ENCODE measurements around the gene S100A2.

Gene S100A2

GRCh38 chr1:153565529-153566374 is at the start of gene S100A2:
TSS of gene S100A2 (minus strand) at chr1:153565844. CDS start at chr1:153563877, 1,967 bp downstream.
- FAIRE-seq: no peak

GRCh38 chr1:153615406-153615805 is 49.8 kb upstream of the S100A2 start:
- FAIRE-seq: no peak

- no peak for FAIRE-seq
These were observed 49.3 kb upstream of the S100A2 start for GRCh38 chr1:153614906-153615305.

GRCh38 chr1:153614189-153614900 is 48.7 kb upstream of the S100A2 start:
- FAIRE-seq: no peak

DNA sequence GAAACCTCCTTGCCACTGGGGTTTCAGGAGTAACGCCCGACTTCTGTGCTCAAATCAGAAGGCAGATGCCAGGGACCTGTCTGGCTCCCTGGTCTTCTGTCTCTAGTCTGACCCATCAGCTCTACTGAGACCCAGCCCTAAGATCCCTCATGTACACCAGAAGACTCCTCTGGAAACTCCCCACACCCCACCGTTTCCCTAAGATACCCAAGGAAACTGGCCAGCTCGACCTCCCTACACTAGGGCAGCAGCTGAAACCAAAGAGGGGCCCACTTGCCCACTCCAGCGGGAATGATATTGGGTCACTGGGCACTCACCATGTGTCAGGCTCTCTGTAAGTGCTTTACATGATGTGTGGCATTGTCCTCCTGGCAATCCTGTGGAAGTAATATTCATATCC is 47.8 kb upstream of the S100A2 start:
- FAIRE-seq: no peak

GRCh38 chr1:153612755-153613331 is 47.2 kb upstream of the S100A2 start, which contains the start of gene S100A16:
TSS of gene S100A16 (minus strand) at chr1:153613137. CDS start at chr1:153608151, 4,986 bp downstream.
- FAIRE-seq: no peak

GRCh38 chr1:153612111-153612754 is 46.6 kb upstream of the S100A2 start:
- no peak for FAIRE-seq

- FAIRE-seq: no peak
These were observed 45.7 kb upstream of the S100A2 start for GRCh38 chr1:153611356-153611755.

DNA sequence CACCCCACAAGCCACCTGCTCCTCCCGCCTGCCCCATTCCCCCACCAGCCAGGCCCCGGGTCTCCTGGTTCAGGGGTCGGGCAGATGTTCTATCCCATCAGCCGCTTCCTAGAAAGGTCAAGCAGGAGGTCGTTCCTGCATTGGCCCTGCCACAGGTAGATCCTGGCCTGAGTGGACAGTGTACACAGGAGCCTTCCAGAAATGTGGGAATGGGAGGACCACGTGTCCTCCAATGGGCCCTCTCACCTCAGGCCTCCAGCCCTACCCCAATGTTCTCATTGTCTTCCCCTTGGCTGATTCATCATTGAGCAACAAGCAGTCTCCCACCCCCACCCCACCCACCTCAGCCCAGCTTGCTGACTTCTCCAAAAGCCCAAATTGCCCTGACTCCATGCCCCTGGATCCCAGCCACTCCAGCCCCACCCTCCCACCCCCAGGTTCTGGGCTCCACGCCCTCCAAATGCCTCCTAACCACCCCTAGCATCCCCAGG is 45.2 kb upstream of the S100A2 start:
- FAIRE-seq: no peak

DNA sequence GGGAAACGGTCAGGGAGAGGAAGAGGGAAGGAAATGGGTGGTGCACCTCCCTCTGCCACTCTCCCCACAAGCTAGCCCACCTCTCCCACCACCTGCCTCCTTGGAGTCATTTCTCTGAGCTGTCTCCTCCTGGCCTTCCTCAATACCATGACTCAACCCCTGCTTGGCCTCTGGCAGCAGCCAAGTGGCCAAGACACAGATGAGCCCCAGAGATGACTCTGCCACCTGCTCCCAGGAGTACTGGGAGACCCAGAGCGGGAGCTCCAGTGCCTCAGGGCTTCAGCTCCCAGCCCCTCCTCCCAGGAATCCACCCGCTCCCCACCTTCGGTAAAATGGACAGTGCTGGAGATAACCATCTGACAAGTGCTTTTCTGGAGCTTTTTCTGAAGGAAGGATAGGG is 44.7 kb upstream of the S100A2 start:
- no peak for FAIRE-seq

DNA sequence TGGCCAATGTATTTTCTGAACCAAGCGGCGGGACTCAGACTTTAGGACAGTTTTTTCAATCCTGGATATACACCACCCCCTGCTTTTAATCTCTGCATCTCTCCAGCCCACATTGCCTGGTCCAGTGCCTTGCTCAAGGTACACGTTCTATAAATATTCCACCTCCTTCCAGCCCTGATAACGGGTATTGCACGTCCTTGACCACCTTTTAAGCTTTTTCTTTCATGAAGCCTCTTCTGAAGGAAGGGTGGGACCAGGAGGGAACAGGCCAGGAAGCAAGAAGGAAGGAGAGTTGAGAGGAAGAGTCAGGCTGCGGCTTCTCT is 43.9 kb upstream of the S100A2 start:
- no peak for FAIRE-seq

DNA sequence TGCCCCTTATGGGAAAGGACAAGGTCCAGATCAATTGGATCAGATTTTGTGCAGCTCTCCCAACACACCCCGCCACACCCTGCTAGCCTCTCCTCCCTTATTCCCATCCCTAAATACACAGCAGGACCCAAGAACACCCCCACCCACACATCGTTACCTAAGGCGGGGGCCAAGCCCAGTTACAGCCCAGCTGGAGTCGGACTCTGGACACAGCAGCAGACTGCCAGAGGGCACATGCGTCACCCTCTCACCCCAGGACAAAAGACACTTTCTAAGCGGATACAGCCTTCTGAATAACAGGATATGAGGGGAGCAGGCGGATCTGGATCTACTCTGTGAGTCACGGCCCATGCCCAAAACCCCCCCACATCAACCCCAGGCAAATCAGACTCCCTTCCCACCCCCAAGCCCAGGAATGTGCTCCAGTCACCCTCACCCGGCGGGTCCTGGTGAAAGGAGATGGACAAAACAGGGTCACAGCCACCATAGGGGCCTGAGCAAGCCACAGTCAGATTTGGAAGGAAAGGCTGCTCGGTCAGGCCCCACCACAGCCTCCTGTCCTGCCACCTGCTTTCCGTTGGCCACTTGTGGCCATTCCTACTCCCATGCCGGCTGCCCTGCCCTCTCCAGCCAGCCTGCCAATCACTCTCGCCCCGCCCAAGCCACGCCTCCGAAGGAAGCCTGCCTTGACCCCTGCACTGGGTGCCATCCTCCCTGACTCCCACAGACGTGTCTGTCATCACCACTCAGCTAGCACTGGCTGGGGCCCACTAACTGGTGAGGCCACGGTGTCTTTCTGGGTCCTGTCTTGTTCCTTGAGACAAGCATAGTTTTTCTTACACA is 43.3 kb upstream of the S100A2 start:
- FAIRE-seq: no peak

GRCh38 chr1:153608089-153608682 is 42.5 kb upstream of the S100A2 start:
- FAIRE-seq: no peak

DNA sequence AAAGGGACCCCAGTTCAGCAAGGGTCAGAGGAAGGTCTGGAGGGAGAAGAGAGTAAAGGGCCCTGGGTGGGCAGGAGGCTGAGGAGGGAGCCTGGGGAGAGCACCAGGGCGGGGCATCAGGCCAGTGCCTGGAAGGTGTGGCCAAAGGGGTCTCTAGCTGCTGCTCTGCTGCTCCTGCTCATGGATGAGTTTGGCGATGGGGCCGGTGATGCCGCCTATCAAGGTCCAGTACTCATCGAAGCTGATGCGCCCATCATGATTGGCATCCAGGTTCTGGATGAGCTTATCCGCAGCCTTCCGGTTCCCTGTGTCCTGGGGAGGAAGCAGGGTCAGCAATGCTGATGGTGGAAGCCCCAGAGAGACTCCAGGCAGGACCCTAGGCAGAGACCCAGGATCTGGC is 41.7 kb upstream of the S100A2 start:
- FAIRE-seq: no peak

- no peak for FAIRE-seq
These were observed 40.5 kb upstream of the S100A2 start for GRCh38 chr1:153606194-153606593.

DNA sequence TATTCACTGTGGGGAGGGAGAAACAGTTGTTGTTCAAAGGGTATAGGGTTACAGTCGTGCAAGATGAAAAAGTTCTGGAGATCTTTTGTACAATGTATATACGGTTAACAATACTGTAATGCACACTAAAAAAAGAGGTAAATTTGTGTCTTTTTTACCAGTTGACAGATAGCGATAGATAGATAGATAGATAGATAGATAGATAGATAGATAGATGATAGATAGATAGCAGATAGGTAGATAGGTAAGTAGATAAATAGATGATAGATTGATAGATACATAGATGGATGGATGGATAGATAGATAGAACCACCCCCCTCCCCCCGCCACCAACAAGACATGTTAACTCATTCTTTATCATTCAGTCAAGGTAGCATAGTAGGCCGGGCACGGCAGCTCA is 37.1 kb upstream of the S100A2 start:
- FAIRE-seq: no peak

- FAIRE-seq: no peak
These were observed 34.2 kb upstream of the S100A2 start for GRCh38 chr1:153599847-153600246.

DNA sequence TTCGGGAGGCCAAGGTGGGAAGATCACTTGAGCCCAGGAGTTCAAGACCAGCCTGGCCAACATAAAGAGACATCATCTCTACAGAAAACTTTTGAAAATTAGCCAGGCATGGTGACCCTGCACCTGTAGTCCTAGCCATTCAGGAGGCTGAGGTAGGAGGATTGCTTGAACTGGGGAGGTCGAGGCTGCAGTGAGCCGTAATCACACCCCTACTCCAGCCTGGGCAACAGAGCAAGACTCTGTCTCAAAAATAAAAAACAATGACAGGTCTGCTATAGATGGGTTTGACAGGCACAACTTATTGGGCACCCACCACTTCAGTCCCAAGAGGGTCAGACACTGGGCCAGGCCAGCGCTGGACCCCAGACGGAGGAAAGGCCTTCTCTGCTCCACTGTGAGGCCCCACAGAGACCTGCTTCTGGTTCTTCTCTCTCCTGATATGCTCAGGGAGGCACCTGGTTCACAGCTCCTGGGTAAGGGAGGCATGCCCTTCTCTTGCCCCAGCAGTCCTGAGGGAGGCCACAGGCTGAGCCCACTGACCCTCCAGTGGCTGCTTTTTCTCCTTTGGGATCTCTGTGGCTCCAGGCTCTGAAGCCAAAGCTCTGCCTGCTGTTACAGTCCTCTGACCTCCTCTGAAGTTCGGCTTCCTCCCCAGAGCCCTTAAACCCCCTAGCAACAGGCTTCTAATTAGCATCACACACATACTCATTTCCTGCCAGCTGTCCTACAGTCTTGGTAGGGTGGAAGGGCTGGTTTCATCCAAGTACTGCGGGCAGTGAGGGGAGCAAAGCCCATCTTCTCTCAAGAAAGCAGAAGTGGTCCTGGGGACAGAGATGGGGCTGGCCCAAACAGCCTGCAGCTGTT is 32.9 kb upstream of the S100A2 start:
- no peak for FAIRE-seq

DNA sequence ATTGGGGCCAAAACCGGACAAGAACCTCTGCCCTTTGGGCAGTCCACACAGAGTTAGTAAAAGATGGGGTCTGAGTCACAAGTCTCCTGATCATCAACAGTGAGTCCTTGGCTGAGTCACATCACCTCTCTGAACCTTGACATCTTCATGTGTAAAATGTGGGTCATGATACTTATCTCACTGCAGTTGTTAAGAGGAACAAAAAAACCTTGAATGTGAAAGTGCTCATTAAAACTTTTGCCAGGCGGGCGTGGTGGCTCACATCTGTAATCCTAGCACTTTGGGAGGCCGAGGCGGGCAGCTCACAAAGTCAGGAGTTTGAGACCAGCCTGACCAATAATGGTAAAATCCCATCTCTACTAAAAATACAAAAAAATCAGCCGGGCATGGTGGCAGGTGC is 31.6 kb upstream of the S100A2 start:
- FAIRE-seq: no peak

GRCh38 chr1:153592748-153593147 is 27.1 kb upstream of the S100A2 start:
- FAIRE-seq: peak; percentile 91

DNA sequence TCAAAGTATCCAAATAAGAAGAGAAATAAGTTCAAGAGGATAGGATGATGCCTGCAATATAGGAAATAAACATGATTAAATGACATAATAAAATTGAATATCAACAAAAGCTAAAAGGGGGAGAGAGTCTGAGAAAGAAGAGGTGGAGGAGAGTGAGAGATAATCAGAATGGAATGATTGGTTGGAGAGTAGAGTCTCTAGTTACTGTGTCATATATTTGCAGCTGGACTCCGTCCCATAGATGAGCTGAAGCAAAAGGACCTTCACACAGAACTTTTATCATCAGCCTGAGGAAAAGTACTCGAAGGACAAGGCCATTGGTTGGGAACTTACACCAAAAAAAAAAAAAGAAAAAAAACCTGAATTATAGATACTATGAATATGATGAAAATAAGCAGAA is 22.8 kb upstream of the S100A2 start:
- FAIRE-seq: peak; percentile 82
